ENCODE data around the gene CCHCR1. TPM values are rescaled to one million over a fixed set of nuclear protein-coding genes. Genes with fewer than 3 reads are reported as not detected.
"Not testable (repeated sequence)": the region's sequence is repeated elsewhere in the genome, so short reads cannot be mapped to it uniquely, and the experiment has no call there.

Gene CCHCR1
- polyA plus RNA-seq, 1 donor: 14.5 TPM

GRCh38 chr6:31183859-31184258, 26.3 kb upstream of the CCHCR1 start:
- not testable (repeated sequence) for DNase-seq

GRCh38 chr6:31183287-31183686, 25.7 kb upstream of the CCHCR1 start:
- not testable (repeated sequence) for DNase-seq

DNA sequence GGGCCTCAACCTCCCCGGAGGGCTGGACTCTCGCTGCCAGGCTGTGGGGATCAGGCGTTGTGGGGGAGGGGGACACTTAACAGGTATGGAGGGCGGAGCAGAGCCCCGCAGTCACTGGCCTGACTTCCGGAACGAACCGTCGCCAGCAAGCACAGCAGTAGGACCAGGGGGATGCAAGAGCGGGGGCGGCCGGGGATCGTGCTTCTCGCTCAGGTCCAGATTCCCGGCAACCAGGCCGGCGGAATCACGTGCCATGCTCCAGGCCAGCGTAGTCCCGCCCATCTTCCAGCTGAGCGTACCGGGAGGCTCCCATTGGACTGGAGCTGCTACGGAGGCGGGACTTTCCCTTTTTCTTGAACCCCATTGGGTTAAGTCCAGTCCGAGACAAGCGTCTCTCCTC, 22.9 kb upstream of the CCHCR1 start:
- DNase-seq: peak; percentile 51

GRCh38 chr6:31179896-31180295, 22.3 kb upstream of the CCHCR1 start:
- DNase-seq: no peak

GRCh38 chr6:31179042-31179386, 21.4 kb upstream of the CCHCR1 start:
- DNase-seq: no peak

- no peak for DNase-seq
Observed at GRCh38 chr6:31178143-31179041, 20.8 kb upstream of the CCHCR1 start.

DNA sequence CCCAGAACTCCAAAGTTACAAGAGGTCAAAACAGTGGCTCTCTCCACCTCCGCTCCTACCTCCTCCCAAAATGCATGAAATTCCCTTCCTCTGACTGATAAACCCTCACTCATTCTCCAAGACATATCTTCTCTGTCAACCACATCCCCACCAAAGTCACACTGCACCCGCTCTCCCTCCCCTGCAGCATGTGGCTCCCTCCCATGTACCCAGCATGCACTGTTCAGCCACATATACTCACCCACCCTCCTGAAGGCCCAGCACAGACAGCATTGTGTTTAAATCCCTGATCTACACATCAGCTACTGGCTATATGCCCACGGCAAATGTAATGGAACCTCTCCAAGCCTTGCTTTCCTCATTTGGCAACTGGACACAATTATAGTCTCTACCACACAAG, 18.4 kb upstream of the CCHCR1 start:
- no peak for DNase-seq

DNA sequence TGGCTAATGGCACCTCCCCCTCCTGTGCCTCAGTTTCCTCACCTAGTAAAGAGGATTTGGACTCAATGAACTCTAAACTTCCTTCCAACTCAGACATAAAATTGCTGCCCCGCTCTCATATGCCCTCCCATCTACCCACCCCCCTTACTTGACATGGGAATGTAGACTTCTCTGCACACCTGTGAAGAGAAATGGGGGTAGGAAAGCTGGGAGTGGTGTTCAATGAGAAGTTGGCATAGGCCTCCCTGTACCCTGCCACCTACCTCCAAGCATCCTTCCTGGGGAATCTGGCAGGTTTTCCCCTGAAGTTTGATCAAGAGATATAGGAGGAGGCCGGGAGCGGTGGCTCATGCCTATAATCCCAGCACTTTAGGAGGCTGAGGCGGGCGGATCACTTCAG, 16.8 kb upstream of the CCHCR1 start:
- no peak for DNase-seq

GRCh38 chr6:31173406-31173805, 15.8 kb upstream of the CCHCR1 start:
- no peak for DNase-seq

- no peak for DNase-seq
Observed at GRCh38 chr6:31172973-31173384, 15.4 kb upstream of the CCHCR1 start.

- DNase-seq: no peak
Observed at GRCh38 chr6:31171931-31172905, 14.6 kb upstream of the CCHCR1 start.

DNA sequence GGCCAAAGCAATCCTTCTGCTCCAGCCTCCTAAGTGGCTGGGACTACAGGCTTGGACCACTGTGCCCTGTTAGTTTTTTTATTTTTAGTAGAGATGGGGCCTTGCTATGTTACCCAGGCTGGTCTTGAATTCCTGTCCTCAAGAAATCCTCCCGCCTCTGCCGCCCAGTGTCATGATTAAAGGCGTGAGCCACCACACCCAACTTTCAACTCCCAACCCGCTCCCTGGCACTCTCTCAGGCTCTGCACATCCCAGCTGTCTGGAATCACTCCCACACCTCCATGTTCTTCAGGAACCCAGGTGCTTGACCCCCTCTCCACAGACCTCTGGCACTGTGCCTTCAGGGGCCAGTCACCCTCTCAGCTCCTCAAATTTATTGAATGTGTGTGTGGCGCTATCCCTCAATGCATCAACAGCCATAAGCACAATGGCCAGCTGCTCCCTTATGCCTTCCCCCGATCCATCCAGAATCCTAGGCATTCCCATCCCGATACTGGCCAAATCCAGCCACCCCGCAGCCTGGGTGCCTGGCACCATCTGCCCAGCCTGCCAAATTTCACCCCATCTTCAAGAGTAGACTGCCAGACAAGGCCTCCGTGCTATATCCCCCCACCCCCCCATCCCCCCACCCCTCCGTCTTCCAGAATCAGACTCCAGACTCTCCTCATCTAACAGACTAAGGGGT, 13.5 kb upstream of the CCHCR1 start:
- no peak for DNase-seq

- no peak for DNase-seq
Observed at GRCh38 chr6:31170600-31170881, 12.9 kb upstream of the CCHCR1 start, which contains the start of gene POU5F1. Gene POU5F1 (minus strand): TSS chr6:31170682. CDS start chr6:31170620, 62 bp downstream.

DNA sequence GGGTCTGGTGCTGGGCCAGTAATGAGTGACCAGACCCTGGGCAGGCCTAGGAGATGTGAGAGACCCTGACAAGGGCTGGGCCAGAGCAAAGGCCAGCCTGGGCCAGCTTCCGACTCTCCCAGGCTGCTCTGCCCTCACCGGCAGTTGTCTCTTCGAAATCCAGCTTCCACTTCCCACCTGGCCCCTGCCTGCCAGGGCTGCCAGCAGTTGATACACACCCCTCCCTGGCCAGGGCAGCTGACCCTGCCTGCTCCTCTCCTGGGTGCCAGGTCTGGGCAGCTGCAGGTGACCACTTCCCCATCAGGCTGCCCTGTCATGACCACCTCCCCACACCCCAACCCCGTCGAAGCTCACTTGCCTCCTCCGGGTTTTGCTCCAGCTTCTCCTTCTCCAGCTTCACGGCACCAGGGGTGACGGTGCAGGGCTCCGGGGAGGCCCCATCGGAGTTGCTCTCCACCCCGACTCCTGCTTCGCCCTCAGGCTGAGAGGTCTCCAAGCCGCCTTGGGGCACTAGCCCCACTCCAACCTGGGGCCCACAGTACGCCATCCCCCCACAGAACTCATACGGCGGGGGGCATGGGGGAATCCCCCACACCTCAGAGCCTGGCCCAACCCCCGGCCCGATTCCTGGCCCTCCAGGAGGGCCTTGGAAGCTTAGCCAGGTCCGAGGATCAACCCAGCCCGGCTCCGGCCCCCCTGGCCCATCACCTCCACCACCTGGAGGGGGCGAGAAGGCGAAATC, 12.4 kb upstream of the CCHCR1 start:
- DNase-seq: not testable (repeated sequence)

DNA sequence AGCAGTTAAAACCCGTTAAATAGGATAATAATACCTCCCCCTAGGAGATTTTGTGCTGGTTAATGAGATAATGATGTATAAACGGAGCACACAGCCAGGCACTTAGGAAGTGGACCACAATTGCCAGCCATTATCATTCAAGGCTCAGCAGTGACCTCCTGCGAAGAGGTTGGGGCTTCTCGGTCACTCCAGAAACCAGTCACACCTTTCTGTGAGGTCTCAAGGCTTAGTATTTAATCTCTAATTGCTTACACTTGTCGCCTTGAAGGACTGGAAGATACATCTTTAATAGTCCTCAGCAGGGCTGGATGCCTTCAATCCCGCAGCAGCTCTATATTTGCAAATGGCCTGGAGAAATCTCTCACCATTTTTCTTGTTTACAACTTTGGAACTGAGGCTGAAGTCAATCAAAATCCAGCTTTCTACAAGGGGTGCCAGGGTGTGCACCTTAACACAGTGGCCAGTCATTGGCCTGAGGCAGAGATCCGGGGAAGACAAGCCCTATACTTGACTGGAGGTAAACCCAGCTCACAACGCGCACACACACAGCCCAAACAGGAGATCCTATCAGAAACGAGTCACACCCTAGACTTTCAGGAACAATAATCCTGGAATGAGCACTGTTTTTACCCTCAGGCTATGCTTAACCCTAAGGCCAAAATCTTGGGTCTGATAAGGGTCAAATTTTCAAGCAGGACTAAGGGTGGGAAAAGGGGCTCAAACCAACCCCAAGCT, 11.7 kb upstream of the CCHCR1 start:
- DNase-seq: no peak

DNA sequence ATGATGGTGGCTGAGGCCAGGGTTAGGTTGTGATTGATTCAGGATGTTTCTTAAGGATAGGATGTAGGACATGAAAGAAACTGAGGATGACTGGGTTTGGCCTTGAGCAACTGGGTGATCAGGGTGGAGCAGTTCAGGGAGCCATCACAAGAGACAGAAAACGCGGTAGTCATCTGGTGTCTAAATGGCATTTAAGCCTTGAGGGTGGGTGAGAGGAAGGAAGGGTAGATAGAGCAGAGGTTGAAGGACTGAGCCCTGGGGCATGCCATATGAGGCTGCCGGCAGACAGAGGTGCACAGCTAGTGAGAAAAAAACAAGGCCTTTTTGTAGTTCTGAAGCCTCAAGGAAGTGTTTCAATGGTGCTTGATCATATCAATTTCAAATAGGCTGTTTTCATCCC, 11.0 kb upstream of the CCHCR1 start:
- DNase-seq: no peak

DNA sequence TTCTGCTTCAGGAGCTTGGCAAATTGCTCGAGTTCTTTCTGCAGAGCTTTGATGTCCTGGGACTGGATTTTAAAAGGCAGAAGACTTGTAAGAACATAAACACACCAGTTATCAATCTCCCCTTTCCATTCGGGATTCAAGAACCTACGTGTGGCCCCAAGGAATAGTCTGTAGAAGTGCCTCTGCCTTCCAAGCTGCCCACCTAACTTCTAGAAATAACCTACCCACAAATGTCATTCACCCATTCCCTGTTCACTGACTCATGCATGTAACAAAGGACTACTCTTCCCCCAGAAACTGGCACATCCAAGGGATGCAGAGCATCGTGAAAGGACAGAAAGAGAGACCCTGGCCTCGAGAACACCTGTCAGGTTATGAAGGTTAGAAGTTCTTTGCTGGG, 8.4 kb upstream of the CCHCR1 start:
- DNase-seq: no peak

DNA sequence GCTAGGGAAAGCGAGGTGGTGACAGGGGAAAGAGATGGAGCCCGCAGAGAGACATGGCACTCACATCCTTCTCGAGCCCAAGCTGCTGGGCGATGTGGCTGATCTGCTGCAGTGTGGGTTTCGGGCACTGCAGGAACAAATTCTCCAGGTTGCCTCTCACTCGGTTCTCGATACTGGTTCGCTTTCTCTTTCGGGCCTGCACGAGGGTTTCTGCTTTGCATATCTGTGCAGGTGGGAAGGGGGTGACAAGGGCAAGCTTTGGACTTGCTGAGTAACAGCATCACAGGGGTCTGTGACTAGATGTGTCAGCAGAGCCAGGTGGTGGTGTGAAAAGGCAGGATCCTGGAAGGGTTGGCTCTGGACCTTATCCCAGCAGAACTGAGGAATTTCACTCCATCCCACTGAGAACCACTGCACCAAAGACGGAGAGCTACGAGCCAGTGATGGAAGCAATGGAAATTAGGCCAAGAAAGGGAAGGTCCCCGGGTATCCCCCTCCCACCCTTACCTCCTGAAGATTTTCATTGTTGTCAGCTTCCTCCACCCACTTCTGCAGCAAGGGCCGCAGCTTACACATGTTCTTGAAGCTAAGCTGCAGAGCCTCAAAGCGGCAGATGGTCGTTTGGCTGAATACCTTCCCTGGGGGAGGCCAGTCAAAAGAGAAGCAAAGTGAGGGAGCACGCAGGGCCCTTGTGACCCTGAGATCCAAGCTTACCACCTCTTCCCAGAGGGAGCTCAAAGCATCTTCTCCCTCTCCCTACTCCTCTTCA, 7.6 kb upstream of the CCHCR1 start:
- DNase-seq: not testable (repeated sequence)

DNA sequence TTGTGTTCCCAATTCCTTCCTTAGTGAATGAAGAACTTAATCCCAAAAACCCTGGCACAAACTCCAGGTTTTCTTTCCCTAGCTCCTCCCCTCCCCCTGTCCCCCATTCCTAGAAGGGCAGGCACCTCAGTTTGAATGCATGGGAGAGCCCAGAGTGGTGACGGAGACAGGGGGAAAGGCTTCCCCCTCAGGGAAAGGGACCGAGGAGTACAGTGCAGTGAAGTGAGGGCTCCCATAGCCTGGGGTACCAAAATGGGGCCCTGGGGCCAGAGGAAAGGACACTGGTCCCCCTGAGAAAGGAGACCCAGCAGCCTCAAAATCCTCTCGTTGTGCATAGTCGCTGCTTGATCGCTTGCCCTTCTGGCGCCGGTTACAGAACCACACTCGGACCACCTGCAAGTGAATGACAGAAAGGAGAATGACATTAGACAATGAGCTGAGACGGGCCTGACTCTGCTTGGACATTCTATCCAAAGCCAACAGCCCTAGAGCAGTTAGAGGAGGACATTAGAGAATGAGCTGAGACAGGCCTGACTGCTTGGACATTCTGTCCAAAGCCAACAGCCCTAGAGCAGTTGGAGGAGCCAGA, 7.0 kb upstream of the CCHCR1 start:
- not testable (repeated sequence) for DNase-seq

GRCh38 chr6:31163922-31164321, 6.3 kb upstream of the CCHCR1 start:
- no peak for DNase-seq

Measured in hindlimb muscle (tissue), 1 donor.